Activated CD4-positive, alpha-beta T cell treated with anti-CD3 and anti-CD28 coated beads, Interleukin-2, amount 50 U/mL, for 24 hours (primary cell): ENCODE results near the gene POM121L12.

Experiments
- DNase-seq, 2 donors: peaks; one replicate each; pipeline ENCODE4 v3.0.0-alpha.2; 2020; ENCODE audit warnings: low read depth in 1 of 2, low spot score in 1 of 2

The POM121L12 gene

GRCh38 chr7:53035499-53036412, at the start of gene POM121L12:
TSS of gene POM121L12 (plus strand) at chr7:53035633. CDS start at chr7:53035672, 39 bp downstream.
- no peak for DNase-seq

- DNase-seq = no peak
Measured at GRCh38 chr7:52992001-52992400, 43.4 kb upstream of the POM121L12 start.

GRCh38 chr7:52992479-52993162, 42.8 kb upstream of the POM121L12 start:
- DNase-seq = no peak

GRCh38 chr7:52995676-52996075, 39.8 kb upstream of the POM121L12 start:
- DNase-seq = no peak

- DNase-seq = no peak
Measured at GRCh38 chr7:53001221-53001620, 34.2 kb upstream of the POM121L12 start.

- no peak for DNase-seq
Measured at GRCh38 chr7:53002389-53002788, 33.0 kb upstream of the POM121L12 start.

GRCh38 chr7:53003653-53004445, 31.6 kb upstream of the POM121L12 start:
- DNase-seq = no peak

- no peak for DNase-seq
Measured at GRCh38 chr7:53013925-53014324, 21.5 kb upstream of the POM121L12 start.

- DNase-seq = no peak
Measured at GRCh38 chr7:53015463-53015862, 20.0 kb upstream of the POM121L12 start.

GRCh38 chr7:53022893-53023292, 12.5 kb upstream of the POM121L12 start:
- DNase-seq = no peak

- DNase-seq = no peak
Measured at GRCh38 chr7:53048638-53049037, 13.2 kb downstream of the POM121L12 start.

GRCh38 chr7:53050433-53050832, 15.0 kb downstream of the POM121L12 start:
- DNase-seq = no peak

GRCh38 chr7:53059591-53059990, 24.2 kb downstream of the POM121L12 start:
- DNase-seq = no peak

GRCh38 chr7:53060066-53060465, 24.6 kb downstream of the POM121L12 start:
- no peak for DNase-seq

GRCh38 chr7:53062796-53063195, 27.4 kb downstream of the POM121L12 start:
- DNase-seq = no peak

GRCh38 chr7:53068673-53069072, 33.2 kb downstream of the POM121L12 start:
- DNase-seq = no peak

- no peak for DNase-seq
Measured at GRCh38 chr7:53070883-53071282, 35.5 kb downstream of the POM121L12 start.
